Measurements from ENCODE around the gene REV3L.

DNA sequence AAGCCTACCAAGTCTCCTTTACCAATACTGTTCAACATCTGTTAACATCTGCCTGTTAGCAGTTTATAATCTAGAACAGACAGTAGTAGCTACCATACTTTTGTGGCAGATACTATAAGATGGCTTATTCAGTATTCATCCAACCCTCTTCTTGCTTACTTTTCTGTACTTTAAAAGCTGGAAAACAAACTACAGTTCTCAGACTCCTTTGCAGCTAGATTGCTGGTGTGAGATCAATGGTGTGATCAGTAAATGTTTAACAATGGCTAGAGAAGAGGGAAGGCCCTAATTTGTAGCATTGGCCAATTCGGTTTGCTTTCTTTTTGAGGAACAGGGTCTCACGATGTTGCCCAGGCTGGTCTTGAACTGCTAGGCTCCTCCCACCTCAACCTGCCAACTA is 3.5 kb upstream of the REV3L start:
- TF ChIP-seq POLR2A (IDR thresholded peaks at IDR 0.05; ENCODE audit: low read depth, low read length) (no peak), POLR2AphosphoS5 (IDR thresholded peaks at IDR 0.05; ENCODE audit: low read depth, low read length) (no peak), TAF1 (IDR thresholded peaks at IDR 0.05; ENCODE audit: low read depth, low read length) (no peak), SPI1 (IDR thresholded peaks at IDR 0.05; ENCODE audit: low read depth, low read length) (no peak), POU2F2 (IDR thresholded peaks at IDR 0.05; ENCODE audit: low read depth, low read length) (no peak)
